ENCODE data around the gene GAGE1.
"Not testable (repeated sequence)": the region's sequence is repeated elsewhere in the genome, so short reads cannot be mapped to it uniquely, and the experiment has no call there.

GAGE1 gene

GRCh38 chrX:49598720-49599119, at the start of gene GAGE1:
GAGE1 (plus strand) TSS chrX:49599020; CDS start chrX:49600175, 1,155 bp downstream.
- H3K27ac ChIP-seq; H3K36me3 ChIP-seq (replicated peaks); DNase-seq; H3K4me3 ChIP-seq (ENCODE audit: low read depth, low read length); H3K27me3 ChIP-seq (replicated peaks); in situ Hi-C loops (cut with HindIII; ENCODE audit: low pct_ligation_motif_present, low sequenced_read_pairs): not testable (repeated sequence)

GRCh38 chrX:49550989-49551388, 47.8 kb upstream of the GAGE1 start, which contains the start of gene GAGE12E:
GAGE12E (plus strand) TSS chrX:49551289; CDS start chrX:49552444, 1,155 bp downstream.
- DNase-seq; H3K4me3 ChIP-seq (ENCODE audit: low read depth, low read length); H3K27ac ChIP-seq; in situ Hi-C loops (cut with HindIII; ENCODE audit: low pct_ligation_motif_present, low sequenced_read_pairs); H3K27me3 ChIP-seq (replicated peaks); H3K36me3 ChIP-seq (replicated peaks): not testable (repeated sequence)

GRCh38 chrX:49560542-49560941, 38.3 kb upstream of the GAGE1 start, which contains the start of gene GAGE12F:
GAGE12F (plus strand) TSS chrX:49560842; CDS start chrX:49561997, 1,155 bp downstream.
- H3K27me3 ChIP-seq (replicated peaks); H3K36me3 ChIP-seq (replicated peaks); in situ Hi-C loops (cut with HindIII; ENCODE audit: low pct_ligation_motif_present, low sequenced_read_pairs); DNase-seq; H3K4me3 ChIP-seq (ENCODE audit: low read depth, low read length); H3K27ac ChIP-seq: not testable (repeated sequence)

- DNase-seq; in situ Hi-C loops (cut with HindIII; ENCODE audit: low pct_ligation_motif_present, low sequenced_read_pairs): not testable (repeated sequence)
Observed at GRCh38 chrX:49568728-49569127, 30.1 kb upstream of the GAGE1 start.

GRCh38 chrX:49569152-49569551, 29.7 kb upstream of the GAGE1 start:
- in situ Hi-C loops (cut with HindIII; ENCODE audit: low pct_ligation_motif_present, low sequenced_read_pairs); H3K36me3 ChIP-seq (replicated peaks); H3K27me3 ChIP-seq (replicated peaks); DNase-seq; H3K27ac ChIP-seq; H3K4me3 ChIP-seq (ENCODE audit: low read depth, low read length): not testable (repeated sequence)

More at GRCh38 chrX:49568728-49569127, 30.1 kb upstream of the GAGE1 start:
- not testable (repeated sequence) for H3K4me3 ChIP-seq (ENCODE audit: low read depth, low read length); H3K27ac ChIP-seq; H3K36me3 ChIP-seq (replicated peaks); H3K27me3 ChIP-seq (replicated peaks)

- in situ Hi-C loops (cut with HindIII; ENCODE audit: low pct_ligation_motif_present, low sequenced_read_pairs); H3K36me3 ChIP-seq (replicated peaks); H3K4me3 ChIP-seq (ENCODE audit: low read depth, low read length); DNase-seq; H3K27me3 ChIP-seq (replicated peaks); H3K27ac ChIP-seq: not testable (repeated sequence)
Observed at GRCh38 chrX:49570100-49570499, 28.7 kb upstream of the GAGE1 start, which contains the start of gene GAGE12G. GAGE12G (plus strand) TSS chrX:49570400; CDS start chrX:49571555, 1,155 bp downstream.

GRCh38 chrX:49579649-49580048, 19.2 kb upstream of the GAGE1 start, which contains the start of gene GAGE12H:
GAGE12H (plus strand) TSS chrX:49579949; CDS start chrX:49581104, 1,155 bp downstream.
- DNase-seq; in situ Hi-C loops (cut with HindIII; ENCODE audit: low pct_ligation_motif_present, low sequenced_read_pairs); H3K27me3 ChIP-seq (replicated peaks); H3K36me3 ChIP-seq (replicated peaks); H3K4me3 ChIP-seq (ENCODE audit: low read depth, low read length); H3K27ac ChIP-seq: not testable (repeated sequence)

GRCh38 chrX:49589196-49589595, 9.6 kb upstream of the GAGE1 start, which contains the start of gene GAGE2A:
GAGE2A (plus strand) TSS chrX:49589496; CDS start chrX:49590651, 1,155 bp downstream.
- H3K27me3 ChIP-seq (replicated peaks); H3K4me3 ChIP-seq (ENCODE audit: low read depth, low read length); H3K27ac ChIP-seq; in situ Hi-C loops (cut with HindIII; ENCODE audit: low pct_ligation_motif_present, low sequenced_read_pairs); DNase-seq; H3K36me3 ChIP-seq (replicated peaks): not testable (repeated sequence)

- H3K4me3 ChIP-seq (ENCODE audit: low read depth, low read length); in situ Hi-C loops (cut with HindIII; ENCODE audit: low pct_ligation_motif_present, low sequenced_read_pairs); H3K36me3 ChIP-seq (replicated peaks); H3K27me3 ChIP-seq (replicated peaks); DNase-seq; H3K27ac ChIP-seq: not testable (repeated sequence)
Observed at GRCh38 chrX:49589769-49590478, 8.9 kb upstream of the GAGE1 start.

GRCh38 chrX:49590488-49590887, 8.3 kb upstream of the GAGE1 start:
- H3K27ac ChIP-seq; H3K27me3 ChIP-seq (replicated peaks); DNase-seq; H3K4me3 ChIP-seq (ENCODE audit: low read depth, low read length); H3K36me3 ChIP-seq (replicated peaks); in situ Hi-C loops (cut with HindIII; ENCODE audit: low pct_ligation_motif_present, low sequenced_read_pairs): not testable (repeated sequence)

GRCh38 chrX:49610718-49611310, 12.0 kb downstream of the GAGE1 start:
- no peaks in the 10 kb centered on the region for H3K27me3 ChIP-seq (replicated peaks)
- no peak overlapping the region for H3K27ac ChIP-seq
- in situ Hi-C loops (cut with HindIII; ENCODE audit: low pct_ligation_motif_present, low sequenced_read_pairs), result no loop called here
- no peak overlapping the region for H3K4me3 ChIP-seq (ENCODE audit: low read depth, low read length)
- no peaks in the 10 kb centered on the region for H3K36me3 ChIP-seq (replicated peaks)
- TF ChIP-seq CTCF (IDR thresholded peaks at IDR 0.05; ENCODE audit: low read depth, low read length, missing control alignments), result no peak
- DNase-seq, result no peak
